HepG2 (cell line): Measurements from ENCODE around the gene TSTD2. TPM values are rescaled to one million over a fixed set of nuclear protein-coding genes. Genes with fewer than 3 reads are reported as not detected.

ENCODE experiments used
- ATF7-NPFF ChIP-seq: sonication (generic); formaldehyde crosslinking; IDR thresholded peaks from 2 replicates; pipeline ENCODE4 v1.8.1; 2023; ENCODE audit warnings: mild to moderate bottlenecking, low read depth, missing genetic modification reagents, moderate library complexity
- EED ChIP-seq: sonication (generic); formaldehyde crosslinking; IDR thresholded peaks from 2 replicates; pipeline ENCODE4 v1.5.0; 2020; ENCODE audit warnings: mild to moderate bottlenecking, missing genetic modification reagents
- GPBP1L1 ChIP-seq: sonication (generic); formaldehyde crosslinking; IDR thresholded peaks from 2 replicates; pipeline ENCODE4 v1.5.0; 2020; ENCODE audit warnings: mild to moderate bottlenecking, missing genetic modification reagents
- MATR3 ChIP-seq: sonication (generic); formaldehyde crosslinking; IDR thresholded peaks from 2 replicates; pipeline ENCODE4 v1.4.0; 2020; ENCODE audit warnings: missing genetic modification reagents
- RBM22 ChIP-seq: fragments of 200-400 bp; formaldehyde crosslinking; optimal IDR thresholded peaks from 2 replicates; pipeline ENCODE3; 2017; ENCODE audit warnings: mild to moderate bottlenecking, low read length, moderate library complexity
- XRCC5 ChIP-seq: fragments of 200-400 bp; formaldehyde crosslinking; optimal IDR thresholded peaks from 2 replicates; pipeline ENCODE3; 2017; ENCODE audit warnings: mild to moderate bottlenecking, low read length
- ZNF142 ChIP-seq: sonication (generic); formaldehyde crosslinking; IDR thresholded peaks from 2 replicates; pipeline ENCODE4 v1.4.0; 2020; ENCODE audit warnings: missing genetic modification reagents
- ZNF17 ChIP-seq: sonication (generic); formaldehyde crosslinking; IDR thresholded peaks from 2 replicates; pipeline ENCODE4 v1.5.0; 2020; ENCODE audit warnings: mild to moderate bottlenecking, missing genetic modification reagents
- ZSCAN21 ChIP-seq: sonication (generic); formaldehyde crosslinking; IDR thresholded peaks from 2 replicates; pipeline ENCODE4 v1.8.0; 2022; ENCODE audit warnings: mild to moderate bottlenecking, missing genetic modification reagents, moderate library complexity, borderline replicate concordance
- polyA plus RNA-seq, 8 experiments: library from polyadenylated mRNA; depleted of rRNA in 3 of 8; stranded (reverse) in 7 of 8; unstranded in 1 of 8; fragments of >200 nt; fragmentation: Illumina TruSeq in 4 of 8; extraction: Trizol in 4 of 8; gene quantifications; 2 replicates each; pipeline versions ENCODE4 v1.2.1 to v1.2.3, GENCODE V29; 2011 to 2016; ENCODE audit warnings: low read depth in 4 of 8, missing spikeins in 1 of 8, mixed read lengths in 1 of 8; ENCODE audit not compliant: insufficient read depth in 1 of 8
- total RNA-seq, 5 experiments: library from RNA; depleted of rRNA; stranded (reverse); fragments of >200 nt; fragmentation: Illumina TruSeq; extraction: Trizol; gene quantifications; 2 replicates each; pipeline ENCODE4 v1.2.3, GENCODE V29; 2016; ENCODE audit warnings: low read depth in 1 of 5

TSTD2 gene
- total and polyA plus RNA-seq, 2 of the 13 experiments (the other 11 are each of a cell fraction or from before 2014, with no cell fraction given) = 16.0 to 23.1 TPM

DNA sequence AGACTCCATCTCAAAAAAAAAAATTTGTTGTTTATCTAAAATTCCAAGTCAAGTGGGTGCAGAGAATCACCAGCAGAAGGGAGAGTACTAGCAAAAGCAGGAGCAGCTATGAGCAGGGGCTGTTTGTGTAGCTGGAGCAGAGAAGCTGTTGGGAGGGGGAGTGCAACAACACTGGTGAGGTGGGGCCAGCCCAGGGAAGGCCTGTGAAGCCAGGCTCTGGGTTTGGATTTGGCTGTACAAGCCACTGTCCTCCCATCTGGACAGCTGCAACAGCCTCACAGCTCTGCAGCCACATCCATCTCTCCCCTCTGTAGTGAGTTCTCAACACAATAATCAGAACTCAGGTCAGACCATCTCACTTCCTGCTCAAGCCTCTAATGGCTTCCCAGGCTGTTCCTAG, 72.3 kb downstream of the TSTD2 start (continued):
- TF ChIP-seq GPBP1L1 (CRISPR knock-in tag) (no peak), RBM22 (no peak), ZSCAN21 (CRISPR knock-in tag) (no peak), EED (CRISPR knock-in tag) (no peak), MATR3 (CRISPR knock-in tag) (no peak), XRCC5 (no peak), ZNF17 (CRISPR knock-in tag) (no peak), ZNF142 (no peak), ATF7-NPFF (CRISPR knock-in tag) (no peak)
